22Rv1 (cell line): ENCODE measurements around the gene NFIA.

Experiments used
- ZFX ChIP-seq: fragments of 450-650 bp; IDR thresholded peaks from 2 replicates; pipeline ENCODE4 v1.6.1; 2017; ENCODE audit warnings: antibody characterized with exemption, borderline replicate concordance
- TF ChIP-seq, protein P1 (sequence below): fragments of 450-650 bp; IDR thresholded peaks from 2 replicates; pipeline ENCODE4 v1.5.1; 2017; ENCODE audit warnings: mild to moderate bottlenecking

DNA sequence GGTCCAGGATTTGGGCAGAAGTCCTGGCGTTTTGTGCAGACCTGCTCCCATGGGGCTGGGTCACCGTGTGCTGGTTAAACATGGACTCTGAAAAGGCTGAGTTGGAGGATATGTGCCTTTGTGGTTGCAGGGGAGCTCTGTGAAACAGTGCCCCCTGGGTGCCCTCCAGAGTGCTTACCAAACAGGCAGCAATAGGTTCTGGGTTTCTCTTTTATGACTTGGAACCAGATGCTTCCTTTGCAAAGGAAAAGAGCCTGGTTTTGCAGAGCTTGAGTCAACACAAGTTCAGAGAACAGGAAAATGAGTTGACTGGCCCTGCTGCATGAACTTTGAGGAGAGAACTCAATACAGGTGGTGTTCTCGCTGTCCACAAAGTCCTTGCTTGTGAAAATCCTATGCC, 353.7 kb downstream of the NFIA start:
- TF ChIP-seq, protein P1, sequence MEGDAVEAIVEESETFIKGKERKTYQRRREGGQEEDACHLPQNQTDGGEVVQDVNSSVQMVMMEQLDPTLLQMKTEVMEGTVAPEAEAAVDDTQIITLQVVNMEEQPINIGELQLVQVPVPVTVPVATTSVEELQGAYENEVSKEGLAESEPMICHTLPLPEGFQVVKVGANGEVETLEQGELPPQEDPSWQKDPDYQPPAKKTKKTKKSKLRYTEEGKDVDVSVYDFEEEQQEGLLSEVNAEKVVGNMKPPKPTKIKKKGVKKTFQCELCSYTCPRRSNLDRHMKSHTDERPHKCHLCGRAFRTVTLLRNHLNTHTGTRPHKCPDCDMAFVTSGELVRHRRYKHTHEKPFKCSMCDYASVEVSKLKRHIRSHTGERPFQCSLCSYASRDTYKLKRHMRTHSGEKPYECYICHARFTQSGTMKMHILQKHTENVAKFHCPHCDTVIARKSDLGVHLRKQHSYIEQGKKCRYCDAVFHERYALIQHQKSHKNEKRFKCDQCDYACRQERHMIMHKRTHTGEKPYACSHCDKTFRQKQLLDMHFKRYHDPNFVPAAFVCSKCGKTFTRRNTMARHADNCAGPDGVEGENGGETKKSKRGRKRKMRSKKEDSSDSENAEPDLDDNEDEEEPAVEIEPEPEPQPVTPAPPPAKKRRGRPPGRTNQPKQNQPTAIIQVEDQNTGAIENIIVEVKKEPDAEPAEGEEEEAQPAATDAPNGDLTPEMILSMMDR, result peak; percentile 15; the same call in 1 of the 2 replicates
- no peak for TF ChIP-seq ZFX
